Hematopoietic multipotent progenitor cell treated with erythropoietin and hydrocortisone succinate and interleukin-3 and kit ligand, for 4 days (in vitro differentiated cells): ENCODE data around the gene MAGEC3.
"Not testable (repeated sequence)": the region's sequence is repeated elsewhere in the genome, so short reads cannot be mapped to it uniquely, and the experiment has no call there.

Source experiments
- DNase-seq: peaks from one replicate; pipeline ENCODE4 v3.0.0-alpha.2; 2015

MAGEC3 gene

GRCh38 chrX:141838016-141838415 lies at the start of gene MAGEC3:
TSS of gene MAGEC3 (plus strand) at chrX:141838316. CDS start at chrX:141838316, 0 bp downstream.
- no peak for DNase-seq

GRCh38 chrX:141791856-141792255 lies 46.3 kb upstream of the MAGEC3 start:
- no peak for DNase-seq

GRCh38 chrX:141811438-141811837 lies 26.7 kb upstream of the MAGEC3 start:
- DNase-seq: no peak

- DNase-seq: no peak
Measured at GRCh38 chrX:141814213-141814857, 23.8 kb upstream of the MAGEC3 start.

- no peak for DNase-seq
Measured at GRCh38 chrX:141815904-141816303, 22.2 kb upstream of the MAGEC3 start.

- no peak for DNase-seq
Measured at GRCh38 chrX:141832247-141832646, 5.9 kb upstream of the MAGEC3 start.

- no peak for DNase-seq
Measured at GRCh38 chrX:141839856-141840255, 1.7 kb downstream of the MAGEC3 start.

GRCh38 chrX:141857479-141857878 lies 19.4 kb downstream of the MAGEC3 start:
- DNase-seq: no peak

- DNase-seq: no peak
Measured at GRCh38 chrX:141879616-141880015, 41.5 kb downstream of the MAGEC3 start.

- DNase-seq: not testable (repeated sequence)
Measured at GRCh38 chrX:141888811-141889210, 50.7 kb downstream of the MAGEC3 start.

- no peak for DNase-seq
Measured at GRCh38 chrX:141894733-141895132, 56.6 kb downstream of the MAGEC3 start.

- DNase-seq: no peak
Measured at GRCh38 chrX:141897690-141898089, 59.6 kb downstream of the MAGEC3 start.

- no peak for DNase-seq
Measured at GRCh38 chrX:141902366-141902765, 64.2 kb downstream of the MAGEC3 start.

- DNase-seq: no peak
Measured at GRCh38 chrX:141903400-141904155, 65.5 kb downstream of the MAGEC3 start, which contains the start of gene MAGEC1. TSS of gene MAGEC1 (plus strand) at chrX:141903894. CDS start at chrX:141905073, 1,179 bp downstream.

GRCh38 chrX:141904262-141904661 lies 66.1 kb downstream of the MAGEC3 start:
- no peak for DNase-seq

- DNase-seq: no peak
Measured at GRCh38 chrX:141917801-141918200, 79.7 kb downstream of the MAGEC3 start.

- no peak for DNase-seq
Measured at GRCh38 chrX:141924293-141924692, 86.2 kb downstream of the MAGEC3 start.

GRCh38 chrX:141928432-141928831 lies 90.3 kb downstream of the MAGEC3 start:
- DNase-seq: no peak

- DNase-seq: no peak
Measured at GRCh38 chrX:141934059-141934641, 96.0 kb downstream of the MAGEC3 start.

- no peak for DNase-seq
Measured at GRCh38 chrX:141935645-141936044, 97.5 kb downstream of the MAGEC3 start.

GRCh38 chrX:141936080-141936479 lies 98.0 kb downstream of the MAGEC3 start:
- no peak for DNase-seq

GRCh38 chrX:141941234-141941633 lies 103.1 kb downstream of the MAGEC3 start:
- no peak for DNase-seq

- no peak for DNase-seq
Measured at GRCh38 chrX:141945426-141945825, 107.3 kb downstream of the MAGEC3 start.

GRCh38 chrX:141947350-141947749 lies 109.2 kb downstream of the MAGEC3 start:
- DNase-seq: no peak
